Raji (cell line): ENCODE measurements around the gene LRIG1.

Experiments
- POLR2A ChIP-seq: IDR thresholded peaks from 2 replicates; pipeline ENCODE4 v1.6.1; 2011; ENCODE audit warnings: low read depth, low read length, control low read depth; ENCODE audit not compliant: insufficient read depth

The LRIG1 gene, protein sequence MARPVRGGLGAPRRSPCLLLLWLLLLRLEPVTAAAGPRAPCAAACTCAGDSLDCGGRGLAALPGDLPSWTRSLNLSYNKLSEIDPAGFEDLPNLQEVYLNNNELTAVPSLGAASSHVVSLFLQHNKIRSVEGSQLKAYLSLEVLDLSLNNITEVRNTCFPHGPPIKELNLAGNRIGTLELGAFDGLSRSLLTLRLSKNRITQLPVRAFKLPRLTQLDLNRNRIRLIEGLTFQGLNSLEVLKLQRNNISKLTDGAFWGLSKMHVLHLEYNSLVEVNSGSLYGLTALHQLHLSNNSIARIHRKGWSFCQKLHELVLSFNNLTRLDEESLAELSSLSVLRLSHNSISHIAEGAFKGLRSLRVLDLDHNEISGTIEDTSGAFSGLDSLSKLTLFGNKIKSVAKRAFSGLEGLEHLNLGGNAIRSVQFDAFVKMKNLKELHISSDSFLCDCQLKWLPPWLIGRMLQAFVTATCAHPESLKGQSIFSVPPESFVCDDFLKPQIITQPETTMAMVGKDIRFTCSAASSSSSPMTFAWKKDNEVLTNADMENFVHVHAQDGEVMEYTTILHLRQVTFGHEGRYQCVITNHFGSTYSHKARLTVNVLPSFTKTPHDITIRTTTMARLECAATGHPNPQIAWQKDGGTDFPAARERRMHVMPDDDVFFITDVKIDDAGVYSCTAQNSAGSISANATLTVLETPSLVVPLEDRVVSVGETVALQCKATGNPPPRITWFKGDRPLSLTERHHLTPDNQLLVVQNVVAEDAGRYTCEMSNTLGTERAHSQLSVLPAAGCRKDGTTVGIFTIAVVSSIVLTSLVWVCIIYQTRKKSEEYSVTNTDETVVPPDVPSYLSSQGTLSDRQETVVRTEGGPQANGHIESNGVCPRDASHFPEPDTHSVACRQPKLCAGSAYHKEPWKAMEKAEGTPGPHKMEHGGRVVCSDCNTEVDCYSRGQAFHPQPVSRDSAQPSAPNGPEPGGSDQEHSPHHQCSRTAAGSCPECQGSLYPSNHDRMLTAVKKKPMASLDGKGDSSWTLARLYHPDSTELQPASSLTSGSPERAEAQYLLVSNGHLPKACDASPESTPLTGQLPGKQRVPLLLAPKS

DNA sequence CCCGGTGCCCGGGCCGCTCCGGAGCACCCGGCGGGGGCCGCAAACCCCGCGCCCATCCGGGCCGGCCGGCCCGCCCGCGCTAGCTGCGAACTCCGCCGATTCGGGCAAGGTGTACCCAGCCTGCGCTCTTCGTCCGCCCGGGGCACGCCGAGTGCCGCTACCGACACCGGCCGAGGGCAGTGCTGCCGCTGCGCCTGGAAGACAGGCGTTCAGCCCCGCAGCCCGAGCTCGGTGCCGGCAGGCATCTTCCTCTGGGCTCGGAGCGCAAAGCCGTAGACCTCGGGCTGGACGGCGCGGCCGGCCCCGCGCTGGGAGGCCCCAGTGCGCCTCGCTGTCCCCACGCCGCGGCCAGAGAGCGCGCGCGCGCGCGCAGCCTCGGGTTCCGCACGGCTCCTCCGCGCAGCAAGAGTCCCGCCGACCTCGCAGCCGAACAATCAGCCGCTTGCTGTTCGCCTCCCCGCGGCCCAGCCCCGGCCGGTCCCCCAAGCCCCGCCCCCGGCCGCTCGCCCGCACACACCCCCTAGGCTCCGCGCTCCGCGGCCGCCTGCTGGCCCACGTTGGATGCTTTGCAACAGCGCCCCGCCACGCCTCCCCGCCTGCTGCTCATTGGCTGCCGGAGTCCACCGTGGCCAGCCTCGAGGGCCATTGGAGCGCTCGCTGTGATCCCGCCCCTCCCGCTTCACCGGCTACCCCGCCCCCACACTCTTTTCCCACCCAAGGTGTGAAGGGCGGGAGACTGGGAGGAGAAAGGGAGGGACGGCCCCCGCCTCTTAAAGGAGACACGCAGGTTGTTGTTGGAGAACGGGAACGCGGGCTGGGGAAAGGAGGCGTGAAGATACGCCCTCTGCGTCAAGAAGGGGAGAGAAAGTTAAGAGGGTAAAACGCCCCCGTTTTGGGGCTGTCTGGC lies at the start of gene LRIG1:
Gene LRIG1, minus strand, starts transcription at position 447 of the 907 bp plus-strand sequence. CDS start 615 bp downstream, outside the sequence.
- TF ChIP-seq POLR2A = peak; percentile 85

DNA sequence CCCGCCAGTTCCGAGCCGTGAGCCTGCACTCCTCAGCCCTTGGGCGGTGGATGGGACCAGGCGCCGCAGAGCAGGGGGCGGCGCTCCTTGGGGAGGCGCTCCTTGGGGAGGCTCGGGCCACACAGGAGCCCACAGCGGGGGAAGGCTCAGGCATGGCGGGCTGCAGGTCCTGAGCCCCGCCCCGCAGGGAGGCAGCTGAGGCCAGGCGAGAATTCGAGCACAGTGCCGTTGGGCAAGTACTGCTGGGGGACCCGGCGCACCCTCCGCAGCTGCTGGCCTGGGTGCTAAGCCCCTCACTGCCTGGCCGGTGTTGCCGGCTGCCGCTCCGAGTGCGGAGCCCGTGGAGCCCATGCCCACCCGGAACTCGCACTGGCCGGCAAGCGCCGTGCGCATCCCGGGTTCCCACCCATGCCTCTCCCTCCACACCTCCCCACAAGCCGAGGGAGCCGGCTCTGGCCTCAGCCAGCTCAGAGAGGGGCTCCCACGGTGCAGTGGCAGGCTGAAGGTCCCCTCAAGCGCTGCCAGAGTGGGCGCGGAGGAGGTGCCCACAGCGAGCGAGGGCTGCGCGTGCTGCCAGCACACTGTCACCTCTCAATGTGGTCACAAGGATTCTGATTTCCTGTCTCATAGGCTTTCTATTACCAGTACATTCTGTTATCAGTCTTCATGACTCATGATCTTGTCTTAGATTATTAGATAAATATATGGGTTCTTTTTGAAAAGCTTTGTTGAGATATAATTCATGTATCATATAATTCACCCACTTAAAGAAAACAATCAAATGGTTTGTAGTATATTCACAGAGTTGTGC lies 44.0 kb upstream of the LRIG1 start:
- no peak for TF ChIP-seq POLR2A

- no peak for TF ChIP-seq POLR2A
These were observed 41.3 kb upstream of the LRIG1 start for GRCh38 chr3:66542153-66542552.

DNA sequence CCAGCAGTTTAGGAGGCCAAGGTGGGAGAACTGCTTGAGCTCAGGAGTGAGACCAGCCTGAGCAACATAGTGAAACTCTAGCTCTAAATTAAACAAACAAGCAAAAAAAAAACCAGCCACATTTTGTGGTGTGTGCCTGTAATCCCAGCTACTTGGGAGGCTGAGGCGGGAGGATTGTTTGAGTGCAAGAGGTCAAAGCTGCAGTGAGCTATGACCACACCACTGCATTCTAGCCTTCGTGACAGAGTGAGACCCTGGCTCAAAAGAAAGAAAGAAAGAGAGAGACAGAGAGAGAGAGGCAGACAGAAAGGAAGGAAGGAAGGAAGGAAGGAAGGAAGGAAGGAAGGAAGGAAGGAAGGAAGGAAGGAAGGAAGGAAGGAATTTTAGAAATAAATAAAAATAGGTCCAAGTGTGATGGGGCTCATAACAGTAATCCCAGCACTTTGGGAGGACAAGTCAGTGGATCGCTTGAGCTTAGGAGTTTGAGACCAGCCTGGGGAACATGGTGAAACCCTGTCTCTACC lies 38.7 kb upstream of the LRIG1 start:
- TF ChIP-seq POLR2A = no peak

DNA sequence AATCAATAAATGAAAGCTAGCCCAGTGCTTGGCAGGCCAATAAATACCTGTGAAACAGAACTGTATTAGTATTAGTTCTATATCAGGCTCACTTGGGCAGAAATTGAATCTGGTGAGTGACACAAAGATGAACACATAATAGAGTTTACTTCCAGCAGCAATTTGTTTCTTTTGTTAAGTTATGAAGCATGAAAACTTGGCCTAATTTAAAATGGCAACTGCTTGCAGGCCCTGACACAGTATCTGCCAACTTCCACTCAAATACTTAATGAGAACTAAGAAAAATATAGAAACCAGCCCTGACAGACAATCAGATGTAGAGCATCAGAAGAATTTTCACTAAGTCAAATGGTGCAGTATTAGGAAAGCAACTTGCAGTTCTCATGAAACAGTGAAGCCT lies 37.6 kb upstream of the LRIG1 start:
- no peak for TF ChIP-seq POLR2A

GRCh38 chr3:66537735-66538134 lies 36.9 kb upstream of the LRIG1 start:
- no peak for TF ChIP-seq POLR2A

DNA sequence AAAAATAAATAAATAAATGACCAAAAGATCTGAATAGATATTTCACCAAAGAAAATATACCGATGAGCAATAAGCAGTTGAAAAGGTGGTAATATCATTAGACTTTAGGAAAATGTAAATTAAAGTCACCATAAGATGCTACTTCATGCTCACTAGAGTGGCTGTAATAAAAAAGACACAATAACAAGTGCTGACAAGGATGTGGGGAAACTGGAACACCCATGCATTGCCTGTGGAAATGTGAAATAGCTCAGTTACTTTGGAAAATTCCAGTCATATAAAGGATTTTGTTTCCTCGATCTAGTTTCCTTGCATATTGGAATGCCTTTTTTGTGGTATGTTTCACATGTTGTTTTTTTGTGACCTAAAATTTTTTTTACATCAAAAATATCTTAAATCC lies 36.0 kb upstream of the LRIG1 start:
- TF ChIP-seq POLR2A = no peak

GRCh38 chr3:66534304-66534845 lies 33.6 kb upstream of the LRIG1 start:
- TF ChIP-seq POLR2A = no peak

GRCh38 chr3:66532613-66533012 lies 31.8 kb upstream of the LRIG1 start:
- no peak for TF ChIP-seq POLR2A

DNA sequence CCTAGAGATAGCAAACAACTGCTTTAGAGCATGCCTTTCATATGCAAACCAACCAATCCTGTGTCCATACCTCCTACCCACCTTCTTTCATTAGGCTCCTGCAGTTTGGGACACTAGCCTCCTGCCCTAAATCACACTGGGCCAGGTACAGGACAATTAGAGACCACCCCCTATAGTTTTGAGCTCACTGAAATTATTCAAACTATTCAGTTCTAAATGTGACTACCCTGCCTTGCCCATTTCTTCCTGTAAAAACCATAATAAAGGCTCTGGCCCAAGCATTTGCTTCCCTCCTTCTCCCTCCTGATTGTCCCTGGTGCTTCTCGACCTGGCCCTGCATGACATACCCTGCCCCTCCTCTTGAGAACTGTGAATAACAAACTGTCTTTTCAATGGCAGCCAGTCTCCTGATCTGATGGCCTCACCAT lies 31.4 kb upstream of the LRIG1 start:
- TF ChIP-seq POLR2A = no peak

DNA sequence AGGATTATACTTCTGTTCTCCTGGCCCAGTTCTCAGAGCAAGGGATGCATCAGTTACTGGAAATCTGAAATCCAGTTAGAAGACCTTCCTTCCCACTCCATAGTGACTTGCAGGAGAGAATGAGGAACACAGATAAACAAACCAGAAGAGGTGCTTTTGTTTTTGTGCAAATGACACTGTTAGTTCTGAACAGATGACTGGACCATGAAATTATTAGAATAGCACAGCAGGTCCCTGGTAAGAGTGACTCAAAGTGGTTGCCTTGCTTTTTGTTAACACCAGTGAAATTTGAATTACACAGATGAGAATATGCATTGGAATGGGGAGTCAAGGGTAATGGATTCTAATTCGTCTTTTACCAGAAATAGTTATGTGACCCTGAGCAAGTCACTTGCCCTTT lies 30.4 kb upstream of the LRIG1 start:
- no peak for TF ChIP-seq POLR2A

DNA sequence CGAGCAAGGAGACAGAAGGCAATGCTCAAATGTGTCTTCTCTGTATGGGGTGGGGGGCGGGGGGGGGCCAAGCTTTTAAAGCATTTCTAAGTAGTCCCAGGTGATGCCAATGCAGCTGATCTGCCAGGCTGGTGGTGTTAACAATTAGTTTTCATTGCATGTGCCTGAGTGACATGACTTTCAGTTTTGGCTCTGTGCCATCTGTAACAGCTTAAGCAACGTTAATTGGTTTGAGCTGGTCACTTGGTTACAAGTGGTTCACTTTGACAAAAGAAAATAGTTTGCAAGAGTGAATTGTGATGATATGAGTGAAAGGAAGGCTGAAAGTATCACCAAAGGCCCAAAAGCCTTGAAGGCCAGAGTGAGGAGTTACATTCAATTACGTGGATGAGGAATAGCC lies 26.4 kb upstream of the LRIG1 start:
- TF ChIP-seq POLR2A = no peak

DNA sequence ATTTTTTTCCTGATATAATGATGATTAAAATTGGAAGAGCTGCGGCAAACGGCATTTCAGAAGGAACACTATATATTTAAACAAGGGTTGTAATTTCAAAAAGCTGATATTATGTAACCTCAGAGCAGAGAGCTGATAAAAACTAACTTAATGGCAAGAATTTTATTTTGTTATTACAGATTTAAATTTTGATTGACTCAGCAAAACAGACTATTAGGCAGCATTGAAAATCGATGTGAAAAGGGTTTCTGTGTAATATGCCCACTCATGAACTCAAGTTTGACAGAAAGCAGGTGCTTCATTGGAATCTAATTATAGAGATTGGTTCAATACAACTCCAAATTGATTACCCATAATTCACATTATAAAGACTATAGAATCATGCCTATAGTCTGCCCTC lies 24.9 kb upstream of the LRIG1 start:
- TF ChIP-seq POLR2A = no peak
